Upper lobe of right lung (tissue), 1 donor: Measurements from ENCODE around the gene FCGR1A. TPM values are rescaled to one million over a fixed set of nuclear protein-coding genes. Genes with fewer than 3 reads are reported as not detected.
"Not testable (repeated sequence)": the region's sequence is repeated elsewhere in the genome, so short reads cannot be mapped to it uniquely, and the experiment has no call there.

Source experiments
- ATAC-seq: fragments of 200-7000 bp; cut with Tn5 transposase; one replicate; pipeline ENCODE4 v1.9.1; 2020; ENCODE audit warnings: mild to moderate bottlenecking, moderate library complexity
- DNase-seq: peaks from one replicate; pipeline ENCODE4 v3.0.0-alpha.2; 2020
- H3K27ac ChIP-seq: fragments of 200-600 bp; one replicate; pipeline ENCODE4 v1.8.0; 2022
- H3K27me3 ChIP-seq: fragments of 200-600 bp; one replicate; pipeline ENCODE4 v1.8.0; 2022; ENCODE audit warnings: mild to moderate bottlenecking
- H3K36me3 ChIP-seq: fragments of 200-600 bp; one replicate; pipeline ENCODE4 v1.8.0; 2022
- H3K4me1 ChIP-seq: fragments of 200-600 bp; one replicate; pipeline ENCODE4 v1.8.0; 2022
- H3K4me3 ChIP-seq: fragments of 200-600 bp; one replicate; pipeline ENCODE4 v1.8.0; 2022; ENCODE audit warnings: mild to moderate bottlenecking
- H3K9me3 ChIP-seq: fragments of 200-600 bp; one replicate; pipeline ENCODE4 v1.8.0; 2022
- intact Hi-C: fragments of 100-400 bp; cut with DNase I; formaldehyde crosslinking; loops from one replicate; pipeline ENCODE4 v1.11.0; 2022
- total RNA-seq: library from RNA; stranded (reverse); fragmentation: NEBNext Ultra II Directional; extraction: Animal tissue kit (Norgen Biotek cat#: 25700); gene quantifications from one replicate; pipeline ENCODE4 v1.2.1, GENCODE V29; 2021
- donor health status: DM: no; HTN: yes; CAD: no; lungs with severe emphysema.

FCGR1A gene
- total RNA-seq, 1 donor from 2014 or later = 40.9 TPM

- intact Hi-C loops, H3K4me1 ChIP-seq, DNase-seq, H3K9me3 ChIP-seq, ATAC-seq, H3K27ac ChIP-seq, H3K27me3 ChIP-seq, H3K36me3 ChIP-seq, H3K4me3 ChIP-seq: not testable (repeated sequence)
Measured at GRCh38 chr1:149764087-149764800, 18.2 kb upstream of the FCGR1A start.

DNA sequence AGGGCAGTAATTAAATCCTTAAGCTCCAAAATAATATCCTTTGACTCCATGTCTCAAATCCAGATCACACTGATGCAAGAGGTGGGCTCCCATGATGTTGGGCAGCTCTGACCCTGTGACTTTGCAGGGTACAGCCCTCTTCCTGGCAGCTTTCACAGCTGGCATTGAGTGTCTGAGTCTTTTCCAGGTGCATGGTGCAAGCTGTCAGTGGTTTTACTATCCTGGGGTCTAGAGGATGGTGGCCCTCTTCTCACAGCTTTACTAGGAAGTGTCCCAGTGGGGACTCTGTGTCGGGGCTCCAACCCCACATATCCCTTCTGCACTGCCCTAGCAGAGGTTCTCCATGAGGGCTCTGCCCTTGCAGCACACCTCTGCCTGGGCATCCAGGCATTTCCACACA, 16.3 kb upstream of the FCGR1A start:
- H3K27me3 ChIP-seq, intact Hi-C loops, H3K9me3 ChIP-seq, H3K4me1 ChIP-seq, H3K36me3 ChIP-seq, H3K27ac ChIP-seq, H3K4me3 ChIP-seq, ATAC-seq, DNase-seq: not testable (repeated sequence)

- ATAC-seq = peak; percentile 66
- H3K4me1 ChIP-seq, intact Hi-C loops: not testable (repeated sequence)
Measured at GRCh38 chr1:149769216-149769615, 13.3 kb upstream of the FCGR1A start.

GRCh38 chr1:149770661-149771060, 11.8 kb upstream of the FCGR1A start:
- H3K27ac ChIP-seq, H3K4me1 ChIP-seq, H3K9me3 ChIP-seq, H3K4me3 ChIP-seq, DNase-seq, ATAC-seq, H3K27me3 ChIP-seq, intact Hi-C loops, H3K36me3 ChIP-seq: not testable (repeated sequence)

More at GRCh38 chr1:149769216-149769615, 13.3 kb upstream of the FCGR1A start:
- not testable (repeated sequence) for H3K4me3 ChIP-seq, H3K27ac ChIP-seq, H3K27me3 ChIP-seq, H3K36me3 ChIP-seq, H3K9me3 ChIP-seq, DNase-seq

DNA sequence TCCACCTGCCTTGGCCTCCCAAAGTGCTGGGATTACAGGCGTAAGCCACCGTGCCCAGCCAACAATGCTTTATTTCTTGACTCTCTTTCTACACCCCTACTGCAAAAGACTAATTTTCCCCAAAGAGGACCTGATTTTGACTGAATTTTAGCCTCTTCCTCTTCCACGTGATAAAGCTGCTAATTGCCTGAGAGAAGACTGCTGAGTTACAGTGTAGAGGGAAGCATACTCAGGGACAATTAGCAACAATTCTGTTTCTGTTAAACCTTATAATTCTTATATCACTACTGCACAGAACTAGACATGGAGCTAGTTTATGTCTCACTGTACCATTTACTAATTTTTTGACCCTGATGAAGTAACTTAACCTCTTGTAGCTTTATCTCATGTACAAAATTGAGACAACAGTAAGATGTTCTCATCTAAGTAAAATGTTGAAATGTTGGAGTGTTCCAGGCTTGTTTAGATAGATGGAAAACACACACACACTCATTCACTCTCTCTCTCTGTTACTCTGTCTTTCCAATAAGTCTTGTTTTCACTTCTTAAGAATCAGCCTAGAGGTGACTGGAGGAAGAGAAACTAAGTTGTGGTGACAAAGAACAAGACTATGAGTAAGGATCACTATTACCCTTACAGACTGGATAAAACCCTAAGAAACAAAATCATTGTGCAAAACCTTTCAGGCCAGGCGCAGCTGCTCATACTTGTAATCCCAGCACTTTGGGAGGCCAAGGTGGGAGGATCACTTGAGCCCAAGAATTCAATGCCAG, 10.7 kb upstream of the FCGR1A start:
- H3K36me3 ChIP-seq, intact Hi-C loops, H3K27me3 ChIP-seq, DNase-seq, H3K4me1 ChIP-seq, H3K4me3 ChIP-seq, H3K9me3 ChIP-seq, H3K27ac ChIP-seq: not testable (repeated sequence)
- ATAC-seq = peak; percentile 76

DNA sequence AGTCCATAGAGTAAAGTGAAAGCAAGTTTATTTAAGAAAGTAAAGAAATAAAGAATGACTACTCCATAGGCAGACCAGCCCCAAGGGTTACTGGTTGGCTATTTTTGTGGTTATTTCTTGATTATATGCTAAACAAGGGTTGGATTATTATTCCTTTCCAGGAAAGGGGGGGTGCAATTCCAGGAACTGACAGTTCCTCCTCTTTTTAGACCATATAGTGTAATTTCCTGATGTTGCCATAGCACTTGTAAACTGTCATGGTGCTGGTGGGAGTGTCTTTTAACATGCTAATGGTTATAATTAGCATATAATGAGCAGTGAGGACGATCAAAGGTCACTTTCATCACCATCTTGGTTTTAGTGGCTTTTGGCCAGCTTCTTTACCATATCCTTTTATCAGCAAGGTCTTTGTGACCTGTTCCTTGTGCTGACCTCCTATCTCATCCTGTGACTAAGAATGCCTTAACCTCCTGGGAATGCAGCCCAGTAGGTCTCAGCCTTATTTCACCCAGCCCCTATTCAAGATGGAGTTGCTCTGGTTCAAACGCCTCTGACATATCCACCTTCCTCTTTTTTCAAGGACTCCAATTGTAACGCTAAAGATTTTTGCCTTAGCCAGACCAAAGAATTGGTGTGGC, 6.9 kb upstream of the FCGR1A start:
- DNase-seq, H3K27ac ChIP-seq, intact Hi-C loops, H3K9me3 ChIP-seq, H3K4me1 ChIP-seq, H3K27me3 ChIP-seq, H3K36me3 ChIP-seq, H3K4me3 ChIP-seq: not testable (repeated sequence)
- peak; percentile 23 for ATAC-seq

GRCh38 chr1:149777084-149777483, 5.4 kb upstream of the FCGR1A start:
- H3K4me3 ChIP-seq, H3K27me3 ChIP-seq, DNase-seq, H3K36me3 ChIP-seq, intact Hi-C loops, H3K27ac ChIP-seq, ATAC-seq, H3K4me1 ChIP-seq, H3K9me3 ChIP-seq: not testable (repeated sequence)

DNA sequence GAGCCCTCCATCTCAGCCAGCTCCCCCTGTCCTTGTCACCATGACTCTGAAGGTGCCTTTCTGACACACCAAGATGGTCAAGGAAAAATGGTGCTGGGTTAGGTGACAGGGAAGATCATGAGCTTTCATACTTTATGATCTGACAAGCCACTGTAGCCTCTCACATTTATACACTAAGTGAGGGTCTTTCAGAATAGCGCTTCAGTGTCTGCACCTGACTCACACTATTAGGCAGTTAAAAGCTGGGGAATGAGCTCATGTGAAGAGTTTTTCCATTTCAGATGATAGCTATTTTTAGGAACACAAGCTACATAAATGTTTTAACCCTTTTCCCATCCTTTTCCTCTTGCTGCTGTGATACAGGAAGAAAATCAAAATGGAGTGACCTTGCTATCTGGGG, 4.2 kb upstream of the FCGR1A start:
- H3K36me3 ChIP-seq, H3K27ac ChIP-seq, DNase-seq, ATAC-seq, H3K9me3 ChIP-seq, H3K4me1 ChIP-seq, H3K4me3 ChIP-seq, intact Hi-C loops, H3K27me3 ChIP-seq: not testable (repeated sequence)

DNA sequence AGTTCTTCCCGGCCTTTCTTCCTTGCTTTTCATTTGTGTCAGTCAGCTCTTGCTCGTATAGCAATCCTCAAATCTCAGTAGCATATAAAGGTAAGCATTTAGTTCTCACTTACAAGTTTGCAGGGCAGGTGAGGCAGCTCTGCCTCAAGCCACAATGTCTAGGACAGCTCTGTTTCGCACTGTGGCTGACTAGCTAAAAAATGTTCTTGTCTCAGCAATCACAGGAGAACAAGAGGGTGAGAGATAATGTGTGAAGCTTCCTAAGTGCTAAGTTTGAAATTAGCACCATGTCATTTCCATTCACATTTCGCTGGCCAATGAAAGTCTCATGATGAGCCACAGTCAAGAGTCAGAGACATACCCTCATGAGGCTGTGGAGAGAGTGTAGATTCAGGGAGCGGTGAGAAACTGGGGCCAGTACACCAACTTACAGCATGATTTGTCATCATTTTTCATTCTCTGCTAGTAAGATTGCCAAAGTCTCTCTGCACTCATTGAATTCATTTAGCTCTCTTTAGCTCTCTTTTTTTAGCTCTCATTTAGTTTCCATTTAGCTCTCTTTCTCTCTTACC, 995 bp upstream of the FCGR1A start:
- H3K27ac ChIP-seq, intact Hi-C loops, H3K4me1 ChIP-seq, H3K4me3 ChIP-seq, DNase-seq, H3K9me3 ChIP-seq, ATAC-seq, H3K36me3 ChIP-seq, H3K27me3 ChIP-seq: not testable (repeated sequence)

DNA sequence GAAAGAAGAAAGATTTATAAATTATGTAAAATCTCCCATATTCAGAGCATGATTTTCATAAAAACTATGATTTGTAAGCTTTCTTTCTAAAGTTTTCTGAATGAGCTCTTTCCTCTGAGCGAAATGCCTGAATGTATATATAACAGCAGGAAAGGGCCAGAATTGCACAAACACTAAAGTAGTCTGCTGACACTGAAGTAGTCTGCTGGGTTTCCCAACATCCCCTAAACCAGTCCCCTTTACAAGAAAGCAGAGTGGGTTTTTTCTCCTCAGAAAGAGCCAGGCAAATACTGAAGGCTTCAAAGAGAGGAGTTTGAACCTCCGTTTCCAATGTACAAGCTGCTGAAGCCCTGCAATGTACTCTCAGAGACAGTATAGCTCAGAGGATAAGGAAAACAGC, 795 bp downstream of the FCGR1A start:
- H3K36me3 ChIP-seq, H3K27me3 ChIP-seq, H3K9me3 ChIP-seq, DNase-seq, H3K27ac ChIP-seq, H3K4me1 ChIP-seq, H3K4me3 ChIP-seq, intact Hi-C loops: not testable (repeated sequence)
- peak; percentile 52 for ATAC-seq

- intact Hi-C loops, H3K27me3 ChIP-seq, H3K36me3 ChIP-seq, H3K4me3 ChIP-seq, DNase-seq, ATAC-seq, H3K9me3 ChIP-seq, H3K27ac ChIP-seq, H3K4me1 ChIP-seq: not testable (repeated sequence)
Measured at GRCh38 chr1:149783868-149784267, 1.4 kb downstream of the FCGR1A start.

DNA sequence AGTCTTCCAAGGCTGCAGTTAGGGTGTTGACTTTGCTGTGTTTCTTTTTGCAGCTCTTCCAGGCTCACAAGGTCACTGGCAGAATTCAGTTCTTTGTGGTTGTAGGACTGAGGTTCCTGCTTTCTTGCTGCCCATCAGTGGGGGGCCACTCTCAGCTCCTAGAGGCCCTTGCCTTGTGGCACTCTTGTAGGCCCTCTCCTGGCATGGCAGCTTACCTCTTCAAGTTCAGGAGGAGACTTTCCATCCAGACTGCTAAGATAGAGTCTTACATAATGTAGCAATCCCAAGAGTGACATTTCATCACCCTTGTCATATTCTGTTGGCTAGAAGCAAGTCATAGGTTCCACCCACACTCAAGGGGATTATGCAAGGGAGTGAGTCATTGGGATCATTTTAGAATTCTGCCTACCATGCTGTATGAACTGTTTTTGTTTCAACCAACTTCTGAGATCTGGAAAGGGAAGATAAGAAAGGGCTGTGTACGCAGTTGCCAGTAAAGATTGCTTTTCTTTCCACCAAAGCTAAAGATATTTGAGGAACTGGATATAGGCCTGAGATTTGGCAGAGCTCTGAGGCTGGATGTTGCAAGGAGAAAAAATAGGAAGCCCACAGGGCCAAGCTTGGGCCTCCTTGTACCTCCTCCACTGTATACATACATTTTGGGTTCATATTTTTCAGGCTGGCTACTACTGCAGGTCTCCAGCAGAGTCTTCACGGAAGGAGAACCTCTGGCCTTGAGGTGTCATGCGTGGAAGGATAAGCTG, 5.4 kb downstream of the FCGR1A start:
- H3K36me3 ChIP-seq, H3K4me3 ChIP-seq, H3K9me3 ChIP-seq, intact Hi-C loops, H3K27me3 ChIP-seq, H3K4me1 ChIP-seq, DNase-seq, H3K27ac ChIP-seq: not testable (repeated sequence)
- peak; percentile 73 for ATAC-seq
